Naive B cell (primary cell): ENCODE results near the gene RDX. TPM values are rescaled to one million over a fixed set of nuclear protein-coding genes. Genes with fewer than 3 reads are reported as not detected.
"Not testable (repeated sequence)": the region's sequence is repeated elsewhere in the genome, so short reads cannot be mapped to it uniquely, and the experiment has no call there.

Experiments
- ATAC-seq, 2 donors: fragments of 150-1000 bp; cut with Tn5 transposase; 2 replicates each; pipeline ENCODE4 v1.10.0; 2021; ENCODE audit warnings: low read depth in 2 of 2, mild to moderate bottlenecking in 2 of 2, moderate library complexity in 2 of 2
- DNase-seq: peaks from one replicate; pipeline ENCODE4 v3.0.0; 2022
- H3K27ac Mint-ChIP-seq, 6 donors: one replicate each; pipeline ENCODE4 v1.8.0; 2020 to 2022; ENCODE audit warnings: mild to moderate bottlenecking in 6 of 6, mixed read lengths in 6 of 6, moderate library complexity in 5 of 6, inconsistent platforms in 2 of 6
- H3K27me3 Mint-ChIP-seq, 3 donors: one replicate each; pipeline ENCODE4 v1.8.0; 2021 to 2022; ENCODE audit warnings: mixed read lengths in 3 of 3, mild to moderate bottlenecking in 1 of 3
- H3K36me3 Mint-ChIP-seq, 2 donors: one replicate each; pipeline ENCODE4 v1.8.0; 2020 to 2022; ENCODE audit warnings: mixed read lengths in 2 of 2, inconsistent platforms in 1 of 2, mild to moderate bottlenecking in 1 of 2
- H3K4me1 Mint-ChIP-seq, 3 donors: one replicate each; pipeline ENCODE4 v1.8.0; 2020 to 2022; ENCODE audit warnings: mixed read lengths in 3 of 3, inconsistent platforms in 1 of 3, mild to moderate bottlenecking in 1 of 3, moderate library complexity in 1 of 3
- H3K4me3 Mint-ChIP-seq, 8 donors: one replicate each; pipeline ENCODE4 v1.8.0; 2020 to 2022; ENCODE audit warnings: mild to moderate bottlenecking in 8 of 8, mixed read lengths in 8 of 8, moderate library complexity in 8 of 8, inconsistent platforms in 2 of 8
- H3K9me3 Mint-ChIP-seq, 7 donors: one replicate each; pipeline ENCODE4 v1.8.0; 2020 to 2022; ENCODE audit warnings: mixed read lengths in 7 of 7, mild to moderate bottlenecking in 5 of 7, inconsistent platforms in 2 of 7, moderate library complexity in 1 of 7
- polyA plus RNA-seq, 6 donors: library from polyadenylated mRNA; unstranded; fragments of 300-500 nt; fragmentation: Illumina TruSeq; gene quantifications; one replicate each; pipeline ENCODE4 v1.2.3, GENCODE V29; 2021; ENCODE audit warnings: low read depth in 6 of 6

Gene RDX
- polyA plus RNA-seq, 6 donors from 2014 or later = 4.1 to 13.7 (median 8.9) TPM

DNA sequence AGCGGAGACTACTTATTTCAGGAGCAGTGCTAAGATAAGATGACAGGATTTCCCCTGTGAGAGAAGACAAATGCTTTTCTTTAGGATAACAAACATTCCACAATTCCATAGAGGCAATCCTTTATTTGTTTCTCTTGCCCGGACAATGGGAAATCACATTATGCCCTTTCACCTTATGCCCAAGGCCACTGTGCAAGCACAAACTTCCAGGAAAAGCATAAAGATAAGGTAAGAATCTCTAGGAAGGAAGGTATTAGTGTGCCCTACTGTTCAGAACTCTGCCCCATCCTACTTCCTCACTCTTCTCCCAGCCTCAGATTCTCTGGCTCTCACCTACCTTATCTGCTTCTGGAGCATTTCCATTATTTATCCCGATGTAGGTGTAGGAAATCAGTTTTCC, 23.1 kb upstream of the RDX start:
- Mint-ChIP-seq H3K27ac (peak overlapping the region in 1 of 6 donors; percentile 18), H3K9me3 (no peaks in the 10 kb centered on the region), H3K4me3 (no peak overlapping the region), H3K27me3 (peaks cover 0 to 4% (median 0%) of the 10 kb centered on the region in 3 donors), H3K36me3 (no peaks in the 10 kb centered on the region), H3K4me1 (no peaks in the 10 kb centered on the region)
- no peak for DNase-seq
- no peak for ATAC-seq

DNA sequence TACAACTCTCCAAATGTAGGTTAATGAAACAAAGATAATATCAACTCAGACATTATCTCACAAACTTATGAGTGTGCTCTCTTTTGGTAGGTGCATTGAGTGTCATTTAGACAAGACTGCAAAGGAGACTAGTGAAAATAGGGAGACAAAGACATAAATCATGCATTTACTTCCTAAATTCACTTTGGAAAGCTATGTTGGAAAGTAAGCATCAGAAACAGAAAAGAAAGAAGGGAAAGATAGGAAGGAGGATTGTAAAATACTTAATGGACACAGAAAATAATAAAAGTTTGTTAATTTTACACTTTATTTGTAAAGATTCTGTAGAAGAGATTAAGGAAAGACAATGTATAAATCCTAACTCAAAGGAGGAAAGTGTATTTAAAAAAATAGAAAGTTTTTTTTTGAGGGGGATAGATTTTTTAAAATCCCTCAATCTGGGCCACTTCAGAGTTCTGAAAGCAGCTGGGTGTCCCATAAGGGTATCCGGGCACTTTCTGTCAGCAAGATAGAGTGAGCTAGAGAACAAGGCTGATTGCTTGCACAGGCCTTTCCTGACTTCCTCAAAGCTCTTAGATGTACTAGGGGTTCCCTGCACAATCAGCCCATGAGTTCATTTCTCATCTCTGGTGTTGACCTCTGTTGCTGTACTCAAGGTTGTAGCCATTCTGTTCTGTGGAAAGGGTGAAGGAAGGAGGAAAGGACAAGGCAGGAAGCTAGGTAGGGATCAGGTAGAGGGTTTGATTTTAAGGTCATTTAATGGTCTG, 22.4 kb upstream of the RDX start:
- no peak overlapping the region for H3K4me3 Mint-ChIP-seq
- peaks cover 0 to 4% (median 0%) of the 10 kb centered on the region in 3 donors for H3K27me3 Mint-ChIP-seq
- H3K27ac Mint-ChIP-seq = peak overlapping the region in 1 of 6 donors; percentile 1
- H3K4me1 Mint-ChIP-seq = no peaks in the 10 kb centered on the region
- H3K9me3 Mint-ChIP-seq = no peaks in the 10 kb centered on the region
- ATAC-seq (no peak), DNase-seq (no peak)
- no peaks in the 10 kb centered on the region for H3K36me3 Mint-ChIP-seq

DNA sequence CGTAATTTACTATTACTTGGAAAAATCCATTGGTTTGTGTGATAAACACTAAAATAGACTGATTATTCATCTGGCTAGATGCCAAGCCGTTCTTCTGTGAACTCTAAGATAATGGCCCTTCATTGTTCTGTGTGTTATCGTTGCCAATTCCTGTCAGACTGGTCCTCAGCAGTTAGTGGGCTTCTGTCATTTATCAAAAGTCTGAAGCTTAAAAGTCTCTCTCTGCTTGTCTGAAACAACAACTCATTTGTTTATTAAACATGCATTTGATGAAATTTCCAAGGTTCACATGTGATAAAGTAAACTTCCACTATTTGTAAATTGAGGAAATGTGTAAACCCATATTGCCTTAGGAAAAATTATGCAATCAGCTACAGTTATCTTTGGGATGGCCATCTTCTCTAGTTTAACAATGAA, 21.1 kb upstream of the RDX start:
- no peak for DNase-seq
- no peak overlapping the region for H3K27ac Mint-ChIP-seq
- H3K4me1 Mint-ChIP-seq = no peaks in the 10 kb centered on the region
- no peak for ATAC-seq
- peaks cover 0 to 4% (median 0%) of the 10 kb centered on the region in 3 donors for H3K27me3 Mint-ChIP-seq
- H3K9me3 Mint-ChIP-seq = no peaks in the 10 kb centered on the region
- H3K36me3 Mint-ChIP-seq = no peaks in the 10 kb centered on the region
- no peak overlapping the region for H3K4me3 Mint-ChIP-seq

DNA sequence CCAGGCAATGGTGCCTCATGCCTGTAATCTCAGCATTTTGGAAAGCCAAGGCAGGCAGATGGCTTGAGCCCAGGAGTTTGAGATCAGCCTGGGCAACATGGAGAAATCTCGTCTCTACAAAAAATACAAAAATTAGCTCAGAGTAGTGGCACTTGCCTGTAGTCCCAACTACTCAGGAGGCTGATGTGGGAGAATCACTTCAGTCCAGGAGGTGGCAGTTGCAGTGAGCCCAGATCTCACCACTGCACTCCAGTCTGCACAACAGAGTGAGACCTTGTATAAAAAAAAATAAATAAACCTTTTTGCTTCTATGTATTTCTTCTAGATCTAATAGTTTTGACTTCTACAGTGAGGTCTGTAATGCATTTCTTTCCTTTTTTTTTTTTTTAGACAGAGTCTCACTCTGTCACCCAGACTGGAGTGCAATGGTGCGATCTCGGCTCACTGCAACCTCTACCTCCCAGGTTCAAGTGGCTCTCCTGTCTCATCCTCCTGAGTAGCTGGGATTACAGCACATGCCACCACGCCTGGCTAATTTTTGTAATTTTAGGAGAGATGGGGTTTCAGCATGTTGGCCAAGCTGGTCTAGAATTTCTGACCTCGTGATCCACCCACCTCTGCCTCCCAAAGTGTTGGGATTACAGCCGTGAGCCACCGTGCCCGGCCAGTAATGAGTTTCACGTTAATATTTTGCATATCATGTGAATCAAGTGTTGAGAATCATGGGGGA, 18.1 kb upstream of the RDX start:
- ATAC-seq (no peak), DNase-seq (no peak)
- H3K4me1 Mint-ChIP-seq = no peaks in the 10 kb centered on the region
- H3K27ac Mint-ChIP-seq = no peak overlapping the region
- no peaks in the 10 kb centered on the region for H3K9me3 Mint-ChIP-seq
- H3K36me3 Mint-ChIP-seq = no peaks in the 10 kb centered on the region
- H3K4me3 Mint-ChIP-seq = no peak overlapping the region
- peaks cover 0 to 4% (median 0%) of the 10 kb centered on the region in 3 donors for H3K27me3 Mint-ChIP-seq

DNA sequence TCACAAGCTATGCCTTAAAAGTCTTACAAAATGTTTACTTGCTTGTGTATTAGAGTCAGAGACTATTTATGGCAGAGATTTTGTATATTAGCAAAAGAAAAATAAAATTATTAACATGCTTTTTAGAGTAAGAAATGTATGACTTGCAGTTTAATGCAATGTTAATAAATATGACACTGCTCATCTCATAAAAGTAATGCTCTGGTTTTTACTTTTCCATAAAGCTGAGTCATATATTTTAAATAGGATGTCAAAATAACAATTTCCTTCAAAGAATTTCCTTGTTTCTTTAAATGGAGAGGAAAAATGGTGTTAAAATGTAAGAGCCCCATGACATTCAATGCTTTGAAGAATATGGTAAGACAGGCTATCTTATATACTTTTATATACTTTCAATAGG, 16.3 kb upstream of the RDX start:
- no peak for DNase-seq
- Mint-ChIP-seq H3K27ac (no peak overlapping the region), H3K27me3 (peaks cover 0 to 8% (median 0%) of the 10 kb centered on the region in 3 donors), H3K4me1 (no peaks in the 10 kb centered on the region), H3K9me3 (no peaks in the 10 kb centered on the region), H3K4me3 (no peak overlapping the region), H3K36me3 (no peaks in the 10 kb centered on the region)
- ATAC-seq = no peak

DNA sequence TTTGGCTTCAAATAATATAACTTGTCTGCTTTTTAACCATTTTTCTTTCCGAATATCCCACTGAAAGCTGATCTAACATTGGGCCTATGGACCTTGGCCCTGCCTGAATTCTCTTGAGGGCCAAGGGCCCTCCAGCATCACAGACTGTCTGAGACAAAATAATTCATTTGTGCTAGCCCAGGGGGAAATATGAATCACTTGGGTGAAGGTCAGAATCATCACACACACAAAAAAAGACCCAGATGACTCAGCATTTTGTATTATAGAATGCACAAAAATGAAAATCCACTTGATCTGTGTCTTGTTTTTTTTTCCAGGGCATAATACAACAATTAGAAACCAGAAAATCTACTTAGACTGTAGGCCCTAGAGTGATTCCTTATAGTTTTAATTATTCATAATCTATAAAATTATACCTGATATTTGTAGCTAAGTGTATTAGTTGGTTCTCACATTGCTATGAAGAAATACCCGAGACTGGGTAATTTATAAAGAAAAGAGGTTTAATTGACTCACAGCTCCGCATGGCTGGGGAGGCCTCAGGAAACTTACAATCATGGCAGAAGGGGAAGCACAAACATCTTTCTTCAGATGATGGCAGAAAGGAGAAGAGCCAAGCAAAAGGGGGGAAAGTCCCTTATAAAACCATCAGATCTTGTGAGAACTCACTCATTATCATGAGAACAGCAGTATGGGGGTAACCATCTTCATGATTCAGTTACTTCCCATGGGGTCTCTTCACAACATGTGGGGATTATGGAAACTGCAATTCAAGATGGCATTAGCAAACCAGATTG, 15.6 kb upstream of the RDX start:
- H3K27me3 Mint-ChIP-seq = peaks cover 0 to 8% (median 0%) of the 10 kb centered on the region in 3 donors
- DNase-seq (no peak), ATAC-seq (peak; percentile 58 to 63)
- no peaks in the 10 kb centered on the region for H3K4me1 Mint-ChIP-seq
- no peaks in the 10 kb centered on the region for H3K36me3 Mint-ChIP-seq
- no peak overlapping the region for H3K4me3 Mint-ChIP-seq
- H3K27ac Mint-ChIP-seq = peak overlapping the region in 3 of 6 donors; percentile 55 to 82 (median 80)
- H3K9me3 Mint-ChIP-seq = no peaks in the 10 kb centered on the region

DNA sequence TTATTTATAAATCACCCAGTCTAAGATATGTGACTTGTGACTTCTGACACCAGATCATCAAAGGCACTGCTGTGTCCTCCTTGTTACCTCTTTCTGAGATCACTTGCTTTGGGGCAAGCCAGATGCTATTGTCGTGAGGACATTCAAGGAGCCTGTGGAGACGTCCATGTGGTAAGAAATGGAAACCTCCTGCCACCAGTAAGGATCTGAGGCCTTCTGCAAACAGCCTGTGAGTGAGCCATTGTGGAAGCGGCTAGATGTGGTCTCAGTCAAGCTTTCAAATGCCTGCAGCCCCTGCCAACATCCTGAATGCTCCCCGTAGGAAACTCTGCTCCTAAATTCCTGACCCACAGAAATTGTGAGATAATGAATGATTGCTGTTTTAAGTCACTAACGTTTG, 11.7 kb upstream of the RDX start:
- no peak overlapping the region for H3K27ac Mint-ChIP-seq
- ATAC-seq = no peak
- no peaks in the 10 kb centered on the region for H3K9me3 Mint-ChIP-seq
- H3K4me3 Mint-ChIP-seq = no peak overlapping the region
- H3K27me3 Mint-ChIP-seq = peaks cover 0 to 8% (median 0%) of the 10 kb centered on the region in 3 donors
- no peaks in the 10 kb centered on the region for H3K4me1 Mint-ChIP-seq
- H3K36me3 Mint-ChIP-seq = no peaks in the 10 kb centered on the region
- DNase-seq = no peak

DNA sequence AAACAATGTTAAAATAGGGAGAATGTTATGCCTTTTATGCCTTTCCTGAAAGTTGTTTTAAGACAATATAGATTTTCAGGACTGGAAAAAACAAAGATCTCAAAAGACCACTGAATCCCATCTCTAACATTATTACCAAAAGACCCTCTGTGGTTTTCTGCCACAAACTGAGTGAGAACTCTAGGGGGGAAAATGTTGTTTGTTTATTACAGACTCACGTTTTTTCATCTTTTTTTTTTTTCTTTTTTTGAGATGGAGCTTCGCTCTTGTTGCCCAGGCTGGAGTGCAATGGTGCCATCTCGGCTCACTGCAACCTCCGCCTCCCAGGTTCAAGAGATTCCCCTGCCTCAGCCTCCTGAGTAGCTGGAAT, 9.6 kb upstream of the RDX start:
- not testable (repeated sequence) for H3K4me3 Mint-ChIP-seq, ATAC-seq, H3K4me1 Mint-ChIP-seq, H3K9me3 Mint-ChIP-seq, DNase-seq, H3K27me3 Mint-ChIP-seq, H3K36me3 Mint-ChIP-seq, H3K27ac Mint-ChIP-seq

DNA sequence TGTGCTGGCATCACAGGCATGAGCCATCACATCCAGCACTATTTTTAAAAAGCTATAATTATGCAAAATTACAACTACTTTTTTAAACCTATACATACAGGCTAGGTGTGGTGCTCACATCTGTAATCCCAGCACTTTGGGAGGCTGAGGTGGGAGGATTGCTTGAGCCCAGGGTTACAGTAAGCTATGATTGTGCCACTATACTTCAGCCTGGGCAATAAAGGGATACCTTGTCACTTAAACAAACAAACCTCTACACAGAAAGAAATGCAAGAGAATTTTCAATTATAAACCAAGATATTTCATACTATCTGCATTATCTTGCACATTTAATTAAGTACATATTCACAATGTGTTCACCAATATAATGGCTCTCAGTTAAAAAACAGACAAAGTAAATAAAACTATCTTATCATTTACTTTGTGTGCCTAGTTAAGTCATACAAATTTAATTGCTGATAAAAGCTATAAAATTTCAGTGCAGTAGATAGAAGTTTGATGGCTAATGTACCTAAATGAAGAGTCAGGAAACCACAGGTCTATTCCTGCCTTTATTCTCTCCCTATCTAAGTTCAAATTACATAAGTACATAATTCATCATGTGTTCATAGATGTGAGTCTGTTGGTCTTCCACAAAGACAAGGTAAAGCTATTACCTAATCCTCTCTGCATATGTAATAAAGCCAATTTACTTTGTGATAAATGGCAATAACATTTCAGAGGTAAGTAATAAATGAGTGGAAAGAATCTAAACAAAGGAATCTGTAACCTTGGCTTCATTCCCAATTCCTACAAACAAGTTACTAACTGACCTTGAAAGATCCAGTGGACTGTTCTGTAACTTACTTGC, 9.0 kb upstream of the RDX start:
- no peak for ATAC-seq
- Mint-ChIP-seq H3K27ac (no peak overlapping the region), H3K27me3 (peaks cover 0 to 8% (median 0%) of the 10 kb centered on the region in 3 donors), H3K4me3 (no peak overlapping the region), H3K4me1 (no peaks in the 10 kb centered on the region), H3K36me3 (no peaks in the 10 kb centered on the region), H3K9me3 (peaks cover 0 to 4% (median 0%) of the 10 kb centered on the region in 7 donors)
- DNase-seq = no peak

DNA sequence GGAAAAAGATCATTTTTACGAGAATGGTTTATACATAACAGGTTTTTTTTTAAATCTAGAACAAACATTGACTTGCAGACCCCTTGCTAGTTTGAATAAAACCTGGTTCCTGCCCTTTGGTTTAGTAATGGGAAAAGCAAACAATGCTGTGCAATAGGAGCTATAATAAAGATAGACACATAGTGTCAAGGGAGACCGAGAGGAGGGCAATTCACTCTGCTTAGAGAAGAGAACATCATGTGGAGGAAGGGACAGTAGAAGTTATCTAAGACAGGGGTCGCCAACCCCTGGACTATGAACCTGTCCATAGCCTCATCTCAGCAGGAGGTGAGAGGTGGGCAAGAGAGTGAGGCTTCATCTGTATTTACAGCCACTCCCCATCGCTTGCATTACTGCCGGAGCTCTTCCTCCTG, 7.0 kb upstream of the RDX start:
- H3K27me3 Mint-ChIP-seq = no peaks in the 10 kb centered on the region
- no peak overlapping the region for H3K27ac Mint-ChIP-seq
- ATAC-seq (no peak), DNase-seq (no peak)
- no peak overlapping the region for H3K4me3 Mint-ChIP-seq
- no peaks in the 10 kb centered on the region for H3K4me1 Mint-ChIP-seq
- H3K9me3 Mint-ChIP-seq = peaks cover 0 to 7% (median 0%) of the 10 kb centered on the region in 7 donors
- H3K36me3 Mint-ChIP-seq = no peaks in the 10 kb centered on the region

DNA sequence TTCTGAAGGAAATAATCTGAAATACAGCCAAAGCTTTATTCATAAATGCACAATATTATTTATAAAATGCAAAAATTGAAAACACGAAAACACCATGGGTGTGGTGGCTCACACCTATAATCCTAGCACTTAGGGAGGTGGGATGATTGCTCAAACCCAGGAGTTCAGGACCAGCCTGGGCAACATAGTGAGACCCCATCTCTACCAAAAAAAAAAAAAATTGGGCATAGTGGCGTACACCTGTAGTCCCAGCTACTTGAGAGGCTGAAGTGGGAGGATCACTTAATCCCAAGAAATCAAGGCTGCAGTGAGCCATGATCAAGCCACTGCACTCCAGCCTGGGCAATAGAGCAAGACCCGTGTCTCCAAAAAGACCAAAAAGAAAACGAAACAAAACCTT, 5.2 kb upstream of the RDX start:
- Mint-ChIP-seq H3K27ac (no peak overlapping the region), H3K27me3 (no peaks in the 10 kb centered on the region), H3K36me3 (no peaks in the 10 kb centered on the region), H3K9me3 (peaks cover 0 to 7% (median 0%) of the 10 kb centered on the region in 7 donors), H3K4me3 (no peak overlapping the region), H3K4me1 (no peaks in the 10 kb centered on the region)
- DNase-seq = no peak
- no peak for ATAC-seq

DNA sequence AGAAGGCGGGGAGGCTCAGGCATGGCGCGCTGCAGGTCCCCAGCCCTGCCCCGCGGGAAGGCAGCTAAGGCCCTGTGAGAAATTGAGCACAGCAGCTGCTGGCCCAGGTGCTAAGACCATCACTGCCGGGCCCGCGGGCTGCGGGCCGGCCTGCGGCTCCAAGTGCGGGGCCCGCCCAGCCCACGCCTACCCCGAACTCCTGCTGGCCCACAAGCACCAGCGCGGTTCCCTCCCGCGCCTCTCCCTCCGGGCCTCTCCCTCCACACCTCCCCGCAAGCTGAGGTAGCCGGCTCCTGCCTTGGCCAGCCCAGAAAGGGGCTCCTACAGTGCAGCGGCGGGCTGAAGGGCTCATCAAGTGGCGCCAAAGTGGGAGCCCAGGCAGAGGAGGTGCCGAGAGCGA, 4.6 kb upstream of the RDX start:
- no peaks in the 10 kb centered on the region for H3K4me1 Mint-ChIP-seq
- no peaks in the 10 kb centered on the region for H3K27me3 Mint-ChIP-seq
- DNase-seq (no peak), ATAC-seq (no peak)
- H3K4me3 Mint-ChIP-seq = no peak overlapping the region
- H3K9me3 Mint-ChIP-seq = peaks cover 0 to 7% (median 0%) of the 10 kb centered on the region in 7 donors
- H3K36me3 Mint-ChIP-seq = no peaks in the 10 kb centered on the region
- H3K27ac Mint-ChIP-seq = no peak overlapping the region
